A549 (cell line): Measurements from ENCODE around the gene DAB1. TPM values are rescaled to one million over a fixed set of nuclear protein-coding genes. Genes with fewer than 3 reads are reported as not detected.

ENCODE experiments used
- ATAC-seq, 2 experiments: fragments of 200-7000 bp in 1 of 2; fragments of >200 bp in 1 of 2; cut with Nextera tagmentation in 1 of 2; cut with Tn5 transposase in 1 of 2; 3 replicates each; pipeline versions ENCODE4 v1.8.0 to v1.9.1; 2018 to 2020; ENCODE audit warnings: mild to moderate bottlenecking in 1 of 2, moderate library complexity in 1 of 2
- CTCF ChIA-PET: fragments of 300-600 bp; sonication (Branson Sonifier 250); formaldehyde crosslinking; extraction: SDS; loops from one replicate; lab custom pipeline; 2021; ENCODE audit warnings: antibody characterized with exemption, inconsistent platforms; lab: Yijun Ruan, JAX
- POLR2A ChIA-PET: fragments of 350-600 bp; formaldehyde crosslinking; extraction: SDS; loops from one replicate; lab custom pipeline; 2021; ENCODE audit warnings: antibody characterized with exemption, inconsistent platforms; lab: Yijun Ruan, JAX
- DNase-seq, 2 experiments: peaks; one replicate each; pipeline versions ENCODE4 v3.0.0 to v3.0.0-alpha.2; 2011 to 2016; ENCODE audit warnings: low read depth in 1 of 2, low spot score in 1 of 2
- FAIRE-seq: peaks from 2 replicates; lab custom pipeline; 2011; peaks lifted over from hg19 to GRCh38; lab: Jason Lieb, UNC
- H3K27ac ChIP-seq, 2 experiments: fragments of >200 bp; sonication (Bioruptor Twin); formaldehyde crosslinking; 3 replicates each; pipeline ENCODE4 v1.5.1; 2016 to 2017
- H3K4me1 ChIP-seq: fragments of >200 bp; sonication (Bioruptor Twin); formaldehyde crosslinking; 3 replicates; pipeline ENCODE4 v1.6.1; 2016
- H3K4me2 ChIP-seq: fragments of >200 bp; sonication (Bioruptor Twin); formaldehyde crosslinking; 3 replicates; pipeline ENCODE4 v1.6.1; 2016
- H3K4me3 ChIP-seq: fragments of >200 bp; sonication (Bioruptor Twin); formaldehyde crosslinking; 3 replicates; pipeline ENCODE4 v1.5.1; 2016
- H3K9me3 ChIP-seq: fragments of >200 bp; sonication (Bioruptor Twin); formaldehyde crosslinking; 3 replicates; pipeline ENCODE4 v1.6.1; 2016
- CHD4 ChIP-seq: fragments of 200-600 bp; sonication (generic); IDR thresholded peaks from 2 replicates; pipeline ENCODE4 v1.6.1; 2016; ENCODE audit warnings: antibody characterized with exemption, mild to moderate bottlenecking, borderline replicate concordance
- ESRRA ChIP-seq: fragments of 150-350 bp; IDR thresholded peaks from 2 replicates; pipeline ENCODE4 v1.6.1; 2014; ENCODE audit warnings: mild to moderate bottlenecking, low read length, borderline replicate concordance
- FOSB ChIP-seq: fragments of 250-450 bp; sonication (Bioruptor Pico); IDR thresholded peaks from 2 replicates; pipeline ENCODE4 v1.5.0; 2020; ENCODE audit warnings: mild to moderate bottlenecking, moderate library complexity
- FOXS1 ChIP-seq: fragments of 250-450 bp; sonication (Bioruptor Pico); IDR thresholded peaks from 2 replicates; pipeline ENCODE4 v1.5.0; 2020; ENCODE audit warnings: mild to moderate bottlenecking, moderate library complexity
- HDAC2 ChIP-seq: fragments of 200-600 bp; sonication (generic); IDR thresholded peaks from 2 replicates; pipeline ENCODE4 v1.6.1; 2016
- HOXB13 ChIP-seq: fragments of 250-450 bp; sonication (Bioruptor Pico); IDR thresholded peaks from 2 replicates; pipeline ENCODE4 v1.5.0; 2020; ENCODE audit warnings: low read depth, mild to moderate bottlenecking, moderate library complexity
- HOXB5 ChIP-seq: fragments of 250-450 bp; sonication (Bioruptor Pico); IDR thresholded peaks from 2 replicates; pipeline ENCODE4 v1.5.0; 2020; ENCODE audit warnings: mild to moderate bottlenecking, moderate library complexity
- KDM5A ChIP-seq: fragments of 200-600 bp; sonication (generic); IDR thresholded peaks from 2 replicates; pipeline ENCODE4 v1.6.1; 2016; ENCODE audit warnings: antibody characterized with exemption, mild to moderate bottlenecking
- MAZ ChIP-seq: fragments of 150-350 bp; IDR thresholded peaks from 2 replicates; pipeline ENCODE4 v1.6.1; 2014; ENCODE audit warnings: antibody characterized with exemption, low read depth, low read length, borderline replicate concordance
- MYC ChIP-seq: IDR thresholded peaks from 2 replicates; pipeline ENCODE4 v1.6.1; 2012; ENCODE audit warnings: mild to moderate bottlenecking, inconsistent platforms, low read length, improper control_type of control experiment, borderline replicate concordance
- RFX5 ChIP-seq: fragments of 450-650 bp; IDR thresholded peaks from 2 replicates; pipeline ENCODE4 v1.7.1; 2014; ENCODE audit warnings: antibody characterized with exemption, mild to moderate bottlenecking, moderate library complexity
- SMC3 ChIP-seq: fragments of >200 bp; sonication (Bioruptor Twin); formaldehyde crosslinking; IDR thresholded peaks from 3 replicates; pipeline ENCODE4 v1.6.1; 2018; ENCODE audit warnings: inconsistent platforms
- ZNF302 ChIP-seq: fragments of 250-450 bp; sonication (Bioruptor Pico); IDR thresholded peaks from 2 replicates; pipeline ENCODE4 v1.9.0; 2021; ENCODE audit warnings: inconsistent platforms, mild to moderate bottlenecking, moderate library complexity
- WGBS: methylation state at CpG from one replicate; pipeline ENCODE4 v1.1.6; 2017; ENCODE audit errors: missing lambda C conversion rate; 5-methylcytosine and 5-hydroxymethylcytosine counted together
- polyA plus RNA-seq, 4 experiments: library from polyadenylated mRNA; depleted of rRNA in 3 of 4; stranded (reverse); fragments of >200 nt; fragmentation: RNase III in 1 of 4; extraction: RNeasy Plus Mini Kit Qiagen cat#74134 plus additional on column Dnase treatment in 1 of 4; gene quantifications; 2 replicates in 3 of 4; 3 replicates in 1 of 4; pipeline ENCODE4 v1.2.3, GENCODE V29; 2011 to 2017
- TF ChIP-seq, protein P1 (sequence below): fragments of 200-600 bp; sonication (generic); IDR thresholded peaks from 2 replicates; pipeline ENCODE4 v1.6.1; 2016; ENCODE audit warnings: antibody characterized with exemption, mild to moderate bottlenecking, moderate library complexity
- TF ChIP-seq, protein P2 (sequence below): fragments of 450-650 bp; IDR thresholded peaks from 2 replicates; pipeline ENCODE4 v1.6.1; 2014; ENCODE audit warnings: antibody characterized with exemption
- TF ChIP-seq, protein P3 (sequence below): IDR thresholded peaks from 2 replicates; pipeline ENCODE4 v1.6.1; 2012
- TF ChIP-seq, protein P4 (sequence below): fragments of 250-450 bp; sonication (Bioruptor Pico); IDR thresholded peaks from 2 replicates; pipeline ENCODE4 v1.5.0; 2020; ENCODE audit warnings: low read depth, mild to moderate bottlenecking, moderate library complexity
- TF ChIP-seq, protein P5 (sequence below): fragments of >200 bp; sonication (Bioruptor Twin); formaldehyde crosslinking; IDR thresholded peaks from 3 replicates; pipeline ENCODE4 v1.5.1; 2016

The DAB1 gene
- polyA plus RNA-seq, 2 of the 4 experiments (the other 2 are of a cell fraction): not detected

DNA sequence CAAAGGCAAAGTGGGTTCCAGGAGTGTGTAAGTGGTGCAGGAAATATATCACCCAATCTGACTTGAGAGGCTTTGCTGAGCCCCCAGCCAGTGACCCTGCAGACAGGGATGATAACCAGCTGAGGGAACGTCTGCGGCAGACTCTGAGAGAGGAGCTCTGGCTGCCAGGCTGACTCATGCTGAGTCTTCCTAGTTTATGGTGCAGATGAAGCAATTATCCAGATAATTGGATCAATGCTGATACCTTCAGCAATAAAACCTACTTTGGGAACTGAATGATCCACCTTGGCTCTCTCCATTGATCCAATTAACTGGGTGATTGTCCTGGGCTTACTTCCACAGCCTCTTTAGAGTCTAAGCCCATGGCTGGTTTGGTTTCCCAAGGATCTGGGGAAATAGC is 465.3 kb downstream of the DAB1 start (continued):
- TF ChIP-seq, protein P1, sequence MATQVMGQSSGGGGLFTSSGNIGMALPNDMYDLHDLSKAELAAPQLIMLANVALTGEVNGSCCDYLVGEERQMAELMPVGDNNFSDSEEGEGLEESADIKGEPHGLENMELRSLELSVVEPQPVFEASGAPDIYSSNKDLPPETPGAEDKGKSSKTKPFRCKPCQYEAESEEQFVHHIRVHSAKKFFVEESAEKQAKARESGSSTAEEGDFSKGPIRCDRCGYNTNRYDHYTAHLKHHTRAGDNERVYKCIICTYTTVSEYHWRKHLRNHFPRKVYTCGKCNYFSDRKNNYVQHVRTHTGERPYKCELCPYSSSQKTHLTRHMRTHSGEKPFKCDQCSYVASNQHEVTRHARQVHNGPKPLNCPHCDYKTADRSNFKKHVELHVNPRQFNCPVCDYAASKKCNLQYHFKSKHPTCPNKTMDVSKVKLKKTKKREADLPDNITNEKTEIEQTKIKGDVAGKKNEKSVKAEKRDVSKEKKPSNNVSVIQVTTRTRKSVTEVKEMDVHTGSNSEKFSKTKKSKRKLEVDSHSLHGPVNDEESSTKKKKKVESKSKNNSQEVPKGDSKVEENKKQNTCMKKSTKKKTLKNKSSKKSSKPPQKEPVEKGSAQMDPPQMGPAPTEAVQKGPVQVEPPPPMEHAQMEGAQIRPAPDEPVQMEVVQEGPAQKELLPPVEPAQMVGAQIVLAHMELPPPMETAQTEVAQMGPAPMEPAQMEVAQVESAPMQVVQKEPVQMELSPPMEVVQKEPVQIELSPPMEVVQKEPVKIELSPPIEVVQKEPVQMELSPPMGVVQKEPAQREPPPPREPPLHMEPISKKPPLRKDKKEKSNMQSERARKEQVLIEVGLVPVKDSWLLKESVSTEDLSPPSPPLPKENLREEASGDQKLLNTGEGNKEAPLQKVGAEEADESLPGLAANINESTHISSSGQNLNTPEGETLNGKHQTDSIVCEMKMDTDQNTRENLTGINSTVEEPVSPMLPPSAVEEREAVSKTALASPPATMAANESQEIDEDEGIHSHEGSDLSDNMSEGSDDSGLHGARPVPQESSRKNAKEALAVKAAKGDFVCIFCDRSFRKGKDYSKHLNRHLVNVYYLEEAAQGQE: no peak
- TF ChIP-seq CHD4 (no peak), HOXB5 (CRISPR knock-in tag) (no peak), HDAC2 (no peak), RFX5 (no peak)
- TF ChIP-seq, protein P2, sequence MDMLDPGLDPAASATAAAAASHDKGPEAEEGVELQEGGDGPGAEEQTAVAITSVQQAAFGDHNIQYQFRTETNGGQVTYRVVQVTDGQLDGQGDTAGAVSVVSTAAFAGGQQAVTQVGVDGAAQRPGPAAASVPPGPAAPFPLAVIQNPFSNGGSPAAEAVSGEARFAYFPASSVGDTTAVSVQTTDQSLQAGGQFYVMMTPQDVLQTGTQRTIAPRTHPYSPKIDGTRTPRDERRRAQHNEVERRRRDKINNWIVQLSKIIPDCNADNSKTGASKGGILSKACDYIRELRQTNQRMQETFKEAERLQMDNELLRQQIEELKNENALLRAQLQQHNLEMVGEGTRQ: no peak
- TF ChIP-seq, all 56 proteins: peak for 0

DNA sequence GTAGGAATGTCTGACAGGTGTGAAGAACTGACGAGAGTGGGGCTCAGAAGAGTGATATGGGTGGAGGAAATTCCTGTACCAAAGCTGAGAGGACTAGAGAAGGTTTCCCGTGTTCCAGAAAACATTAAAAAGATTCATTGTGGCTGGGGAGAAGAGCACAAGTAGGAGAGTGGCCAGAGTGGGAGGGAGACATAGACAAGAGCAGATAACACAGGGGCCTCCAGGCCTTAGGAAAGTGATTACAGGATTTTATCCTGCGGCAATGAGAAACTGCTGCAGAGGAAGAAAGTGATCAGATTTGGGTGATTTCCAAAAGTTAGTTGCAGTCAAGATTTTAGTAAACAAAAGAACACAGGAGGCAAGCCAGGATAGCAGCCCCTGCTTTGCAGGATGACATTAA is 465.9 kb downstream of the DAB1 start:
- 37% methylated on average over 2 of the region's 3 CpGs for WGBS

More for the DNA sequence above, 465.9 kb downstream of the DAB1 start:
- TF ChIP-seq, protein P3, sequence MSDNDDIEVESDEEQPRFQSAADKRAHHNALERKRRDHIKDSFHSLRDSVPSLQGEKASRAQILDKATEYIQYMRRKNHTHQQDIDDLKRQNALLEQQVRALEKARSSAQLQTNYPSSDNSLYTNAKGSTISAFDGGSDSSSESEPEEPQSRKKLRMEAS: no peak
- TF ChIP-seq SMC3 (no peak), KDM5A (no peak), MYC (no peak), MAZ (no peak), HOXB13 (CRISPR knock-in tag) (no peak), ZNF302 (CRISPR knock-in tag) (no peak), ESRRA (no peak), FOXS1 (CRISPR knock-in tag) (no peak), FOSB (CRISPR knock-in tag) (no peak)
- TF ChIP-seq, protein P4, sequence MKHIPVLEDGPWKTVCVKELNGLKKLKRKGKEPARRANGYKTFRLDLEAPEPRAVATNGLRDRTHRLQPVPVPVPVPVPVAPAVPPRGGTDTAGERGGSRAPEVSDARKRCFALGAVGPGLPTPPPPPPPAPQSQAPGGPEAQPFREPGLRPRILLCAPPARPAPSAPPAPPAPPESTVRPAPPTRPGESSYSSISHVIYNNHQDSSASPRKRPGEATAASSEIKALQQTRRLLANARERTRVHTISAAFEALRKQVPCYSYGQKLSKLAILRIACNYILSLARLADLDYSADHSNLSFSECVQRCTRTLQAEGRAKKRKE (CRISPR knock-in tag): no peak
- TF ChIP-seq, protein P1: no peak
- TF ChIP-seq, protein P5, sequence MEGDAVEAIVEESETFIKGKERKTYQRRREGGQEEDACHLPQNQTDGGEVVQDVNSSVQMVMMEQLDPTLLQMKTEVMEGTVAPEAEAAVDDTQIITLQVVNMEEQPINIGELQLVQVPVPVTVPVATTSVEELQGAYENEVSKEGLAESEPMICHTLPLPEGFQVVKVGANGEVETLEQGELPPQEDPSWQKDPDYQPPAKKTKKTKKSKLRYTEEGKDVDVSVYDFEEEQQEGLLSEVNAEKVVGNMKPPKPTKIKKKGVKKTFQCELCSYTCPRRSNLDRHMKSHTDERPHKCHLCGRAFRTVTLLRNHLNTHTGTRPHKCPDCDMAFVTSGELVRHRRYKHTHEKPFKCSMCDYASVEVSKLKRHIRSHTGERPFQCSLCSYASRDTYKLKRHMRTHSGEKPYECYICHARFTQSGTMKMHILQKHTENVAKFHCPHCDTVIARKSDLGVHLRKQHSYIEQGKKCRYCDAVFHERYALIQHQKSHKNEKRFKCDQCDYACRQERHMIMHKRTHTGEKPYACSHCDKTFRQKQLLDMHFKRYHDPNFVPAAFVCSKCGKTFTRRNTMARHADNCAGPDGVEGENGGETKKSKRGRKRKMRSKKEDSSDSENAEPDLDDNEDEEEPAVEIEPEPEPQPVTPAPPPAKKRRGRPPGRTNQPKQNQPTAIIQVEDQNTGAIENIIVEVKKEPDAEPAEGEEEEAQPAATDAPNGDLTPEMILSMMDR: no peak
- DNase-seq: no peak
- ChIA-PET POLR2A (no interaction called here), CTCF (no interaction called here)
- Histone ChIP-seq H3K4me3 (no peak overlapping the region), H3K27ac (no peak overlapping the region), H3K4me2 (no peak overlapping the region), H3K4me1 (no peaks in the 10 kb centered on the region), H3K9me3 (no peaks in the 10 kb centered on the region)
- FAIRE-seq: no peak
- ATAC-seq: no peak
